Activated CD4-positive, alpha-beta memory T cell treated with anti-CD3 and anti-CD28 coated beads, Interleukin-2, amount 10 ng/mL, durations not matched to agents 7 days and 5 days (primary cell): ENCODE results near the gene OR52E8. TPM values are rescaled to one million over a fixed set of nuclear protein-coding genes. Genes with fewer than 3 reads are reported as not detected.

Experiments used
- CTCF ChIA-PET: fragments of 350-600 bp; sonication (Branson Sonifier 250); formaldehyde crosslinking; loops from one replicate; lab custom pipeline; 2021; ENCODE audit warnings: antibody characterized with exemption, inconsistent platforms; lab: Charles Lee
- POLR2A ChIA-PET: fragments of 350-600 bp; sonication (Branson Sonifier 250); formaldehyde crosslinking; loops from one replicate; lab custom pipeline; 2021; ENCODE audit warnings: antibody characterized with exemption; lab: Charles Lee
- DNase-seq: peaks from one replicate; pipeline ENCODE4 v3.0.0-alpha.2; 2020
- H3K27ac Mint-ChIP-seq: one replicate; pipeline ENCODE4 v1.8.0; 2021; ENCODE audit warnings: mild to moderate bottlenecking, mixed read lengths
- H3K27me3 Mint-ChIP-seq: one replicate; pipeline ENCODE4 v1.8.0; 2021; ENCODE audit warnings: mixed read lengths
- H3K36me3 Mint-ChIP-seq: one replicate; pipeline ENCODE4 v1.8.0; 2021; ENCODE audit warnings: low read depth, mixed read lengths
- H3K4me1 Mint-ChIP-seq: one replicate; pipeline ENCODE4 v1.8.0; 2021; ENCODE audit warnings: mixed read lengths
- H3K4me3 Mint-ChIP-seq: one replicate; pipeline ENCODE4 v1.8.0; 2021; ENCODE audit warnings: mild to moderate bottlenecking, mixed read lengths
- H3K9me3 Mint-ChIP-seq: one replicate; pipeline ENCODE4 v1.8.0; 2021; ENCODE audit warnings: mixed read lengths
- total RNA-seq, 2 experiments: library from RNA; stranded (reverse); gene quantifications; one replicate each; pipeline ENCODE4 v1.2.3, GENCODE V29; 2021

The OR52E8 gene
- not detected for total RNA-seq

- CTCF ChIA-PET: no interaction called here
- Mint-ChIP-seq H3K9me3 (no peaks in the 10 kb centered on the region), H3K4me1 (no peaks in the 10 kb centered on the region), H3K4me3 (no peak within 1 kb of the TSS), H3K36me3 (no peaks in the 10 kb centered on the region), H3K27ac (no peak within 1 kb of the TSS), H3K27me3 (no peaks in the 10 kb centered on the region)
- POLR2A ChIA-PET: no interaction called here
- no peak for DNase-seq
These were observed at the start of gene OR52E8 for GRCh38 chr11:5857590-5857989. Gene OR52E8, minus strand, starts transcription at chr11:5857690. Its CDS starts 0 bp downstream, at chr11:5857690.

GRCh38 chr11:5899534-5899933, 42.0 kb upstream of the OR52E8 start:
- Mint-ChIP-seq H3K27me3 (no peaks in the 10 kb centered on the region), H3K27ac (no peak overlapping the region), H3K4me3 (no peak overlapping the region), H3K9me3 (no peaks in the 10 kb centered on the region), H3K4me1 (no peaks in the 10 kb centered on the region), H3K36me3 (no peaks in the 10 kb centered on the region)
- no peak for DNase-seq
- ChIA-PET POLR2A (no interaction called here), CTCF (no interaction called here)

GRCh38 chr11:5892908-5893307, 35.4 kb upstream of the OR52E8 start, which contains the start of gene OR52E5:
Gene OR52E5, plus strand, starts transcription at chr11:5893208. Its CDS starts 7,569 bp downstream, at chr11:5900777.
- no peaks in the 10 kb centered on the region for H3K4me1 Mint-ChIP-seq
- ChIA-PET POLR2A (no interaction called here), CTCF (no interaction called here)
- H3K27me3 Mint-ChIP-seq: peaks cover 2% of the 10 kb centered on the region
- H3K4me3 Mint-ChIP-seq: no peak within 1 kb of the TSS
- DNase-seq: no peak
- no peaks in the 10 kb centered on the region for H3K9me3 Mint-ChIP-seq
- no peaks in the 10 kb centered on the region for H3K36me3 Mint-ChIP-seq
- H3K27ac Mint-ChIP-seq: no peak within 1 kb of the TSS

GRCh38 chr11:5891216-5891800, 33.8 kb upstream of the OR52E8 start:
- Mint-ChIP-seq H3K9me3 (no peaks in the 10 kb centered on the region), H3K4me1 (no peaks in the 10 kb centered on the region), H3K27ac (no peak overlapping the region), H3K36me3 (no peaks in the 10 kb centered on the region), H3K4me3 (no peak overlapping the region), H3K27me3 (peaks cover 2% of the 10 kb centered on the region)
- POLR2A ChIA-PET: no interaction called here
- CTCF ChIA-PET: interaction anchor here (0.8 to 1.2 kb wide), 5 partner anchors 9 to 460 kb away, joined by 3 to 6 read pairs (median 4); partner anchors contain the start of gene OR52N2
- no peak for DNase-seq

- Mint-ChIP-seq H3K4me3 (no peak overlapping the region), H3K36me3 (no peaks in the 10 kb centered on the region), H3K27ac (no peak overlapping the region), H3K4me1 (no peaks in the 10 kb centered on the region), H3K9me3 (no peaks in the 10 kb centered on the region), H3K27me3 (peaks cover 4% of the 10 kb centered on the region)
- DNase-seq: no peak
- ChIA-PET CTCF (no interaction called here), POLR2A (no interaction called here)
These were observed 30.2 kb upstream of the OR52E8 start for GRCh38 chr11:5887661-5888060.

- Mint-ChIP-seq H3K9me3 (no peaks in the 10 kb centered on the region), H3K36me3 (no peaks in the 10 kb centered on the region), H3K27ac (no peak overlapping the region), H3K4me3 (no peak overlapping the region), H3K4me1 (no peaks in the 10 kb centered on the region), H3K27me3 (peaks cover 9% of the 10 kb centered on the region)
- DNase-seq: no peak
- POLR2A ChIA-PET: no interaction called here
- CTCF ChIA-PET: no interaction called here
These were observed 29.7 kb upstream of the OR52E8 start for GRCh38 chr11:5887172-5887571.

- CTCF ChIA-PET: no interaction called here
- H3K4me3 Mint-ChIP-seq: no peak overlapping the region
- no peak for DNase-seq
- no peaks in the 10 kb centered on the region for H3K4me1 Mint-ChIP-seq
- H3K27ac Mint-ChIP-seq: no peak overlapping the region
- no peaks in the 10 kb centered on the region for H3K36me3 Mint-ChIP-seq
- H3K9me3 Mint-ChIP-seq: no peaks in the 10 kb centered on the region
- POLR2A ChIA-PET: no interaction called here
- peaks cover 6% of the 10 kb centered on the region for H3K27me3 Mint-ChIP-seq
These were observed 24.3 kb upstream of the OR52E8 start for GRCh38 chr11:5881756-5882155.

GRCh38 chr11:5880329-5880728, 22.8 kb upstream of the OR52E8 start, which contains the start of gene OR52E4:
Gene OR52E4, plus strand, starts transcription at chr11:5880629. Its CDS starts 3,664 bp downstream, at chr11:5884293.
- no peaks in the 10 kb centered on the region for H3K9me3 Mint-ChIP-seq
- ChIA-PET POLR2A (no interaction called here), CTCF (no interaction called here)
- H3K36me3 Mint-ChIP-seq: no peaks in the 10 kb centered on the region
- no peaks in the 10 kb centered on the region for H3K4me1 Mint-ChIP-seq
- H3K27ac Mint-ChIP-seq: no peak within 1 kb of the TSS
- H3K27me3 Mint-ChIP-seq: peaks cover 6% of the 10 kb centered on the region
- DNase-seq: no peak
- H3K4me3 Mint-ChIP-seq: no peak within 1 kb of the TSS

- Mint-ChIP-seq H3K9me3 (no peaks in the 10 kb centered on the region), H3K36me3 (no peaks in the 10 kb centered on the region), H3K4me1 (no peaks in the 10 kb centered on the region), H3K4me3 (no peak overlapping the region), H3K27me3 (peaks cover 5% of the 10 kb centered on the region), H3K27ac (no peak overlapping the region)
- DNase-seq: no peak
- ChIA-PET POLR2A (no interaction called here), CTCF (no interaction called here)
These were observed 21.1 kb upstream of the OR52E8 start for GRCh38 chr11:5878564-5878963.

GRCh38 chr11:5865826-5866225, 8.3 kb upstream of the OR52E8 start:
- CTCF ChIA-PET: no interaction called here
- peaks cover 2% of the 10 kb centered on the region for H3K27me3 Mint-ChIP-seq
- no peak overlapping the region for H3K27ac Mint-ChIP-seq
- POLR2A ChIA-PET: no interaction called here
- H3K4me3 Mint-ChIP-seq: no peak overlapping the region
- no peak for DNase-seq
- no peaks in the 10 kb centered on the region for H3K4me1 Mint-ChIP-seq
- no peaks in the 10 kb centered on the region for H3K36me3 Mint-ChIP-seq
- no peaks in the 10 kb centered on the region for H3K9me3 Mint-ChIP-seq

- no peak for DNase-seq
- H3K4me3 Mint-ChIP-seq: no peak overlapping the region
These were observed 6.5 kb downstream of the OR52E8 start for GRCh38 chr11:5851002-5851401.

GRCh38 chr11:5847711-5848110, 9.8 kb downstream of the OR52E8 start:
- Mint-ChIP-seq H3K27ac (no peak overlapping the region), H3K9me3 (no peaks in the 10 kb centered on the region), H3K4me1 (no peaks in the 10 kb centered on the region), H3K36me3 (no peaks in the 10 kb centered on the region), H3K4me3 (no peak overlapping the region), H3K27me3 (peaks cover 5% of the 10 kb centered on the region)
- ChIA-PET CTCF (interaction anchor here (0.7 kb wide), 2 partner anchors 103 to 141 kb away, joined by 3 read pairs; no protein-coding TSS in a partner anchor), POLR2A (no interaction called here)
- no peak for DNase-seq

More at GRCh38 chr11:5851002-5851401, 6.5 kb downstream of the OR52E8 start:
- POLR2A ChIA-PET: no interaction called here
- Mint-ChIP-seq H3K9me3 (no peaks in the 10 kb centered on the region), H3K36me3 (no peaks in the 10 kb centered on the region), H3K27me3 (peaks cover 5% of the 10 kb centered on the region), H3K27ac (no peak overlapping the region), H3K4me1 (no peaks in the 10 kb centered on the region)
- CTCF ChIA-PET: no interaction called here

GRCh38 chr11:5846701-5847100, 10.8 kb downstream of the OR52E8 start:
- no peak overlapping the region for H3K4me3 Mint-ChIP-seq
- ChIA-PET CTCF (no interaction called here), POLR2A (no interaction called here)
- no peak overlapping the region for H3K27ac Mint-ChIP-seq
- no peaks in the 10 kb centered on the region for H3K36me3 Mint-ChIP-seq
- DNase-seq: no peak
- no peaks in the 10 kb centered on the region for H3K4me1 Mint-ChIP-seq
- H3K27me3 Mint-ChIP-seq: peaks cover under 1% of the 10 kb centered on the region
- no peaks in the 10 kb centered on the region for H3K9me3 Mint-ChIP-seq

GRCh38 chr11:5841797-5842196, 15.7 kb downstream of the OR52E8 start, which contains the start of gene OR52E6:
Gene OR52E6, minus strand, starts transcription at chr11:5841897. Its CDS starts 0 bp downstream, at chr11:5841897.
- DNase-seq: no peak
- H3K27me3 Mint-ChIP-seq: peaks cover 3% of the 10 kb centered on the region
- no peaks in the 10 kb centered on the region for H3K4me1 Mint-ChIP-seq
- ChIA-PET POLR2A (no interaction called here), CTCF (no interaction called here)
- H3K4me3 Mint-ChIP-seq: no peak within 1 kb of the TSS
- H3K27ac Mint-ChIP-seq: no peak within 1 kb of the TSS
- no peaks in the 10 kb centered on the region for H3K36me3 Mint-ChIP-seq
- H3K9me3 Mint-ChIP-seq: no peaks in the 10 kb centered on the region
